ENCODE measurements around the gene ANO9.
"Not testable (repeated sequence)": the region's sequence is repeated elsewhere in the genome, so short reads cannot be mapped to it uniquely, and the experiment has no call there.

Gene ANO9

GRCh38 chr11:403761-404431, 37.9 kb downstream of the ANO9 start:
- no peak for DNase-seq (ENCODE audit: low read depth in 2 of 2)

GRCh38 chr11:403021-403760, 38.6 kb downstream of the ANO9 start:
- DNase-seq (ENCODE audit: low read depth in 2 of 2), result no peak

GRCh38 chr11:401196-401595, 40.6 kb downstream of the ANO9 start:
- not testable (repeated sequence) for DNase-seq (ENCODE audit: low read depth in 2 of 2)

GRCh38 chr11:400241-400689, 41.5 kb downstream of the ANO9 start:
- DNase-seq (ENCODE audit: low read depth in 2 of 2), result no peak

- DNase-seq (ENCODE audit: low read depth in 2 of 2), result no peak
These were observed 42.0 kb downstream of the ANO9 start for GRCh38 chr11:399731-400211.

GRCh38 chr11:398826-399225, 43.0 kb downstream of the ANO9 start:
- DNase-seq (ENCODE audit: low read depth in 2 of 2), result no peak

GRCh38 chr11:396948-397548, 44.8 kb downstream of the ANO9 start:
- no peak for DNase-seq (ENCODE audit: low read depth in 2 of 2)

- no peak for DNase-seq (ENCODE audit: low read depth in 2 of 2)
These were observed 45.3 kb downstream of the ANO9 start for GRCh38 chr11:396511-396947.

GRCh38 chr11:395866-396265, 45.9 kb downstream of the ANO9 start:
- DNase-seq (ENCODE audit: low read depth in 2 of 2), result no peak

GRCh38 chr11:394858-395655, 46.8 kb downstream of the ANO9 start:
- DNase-seq (ENCODE audit: low read depth in 2 of 2), result no peak

GRCh38 chr11:394034-394857, 47.6 kb downstream of the ANO9 start, which contains the start of gene PKP3:
Gene PKP3 (plus strand): TSS chr11:394209. CDS start chr11:394293, 84 bp downstream.
- no peak for DNase-seq (ENCODE audit: low read depth in 2 of 2)

- DNase-seq (ENCODE audit: low read depth in 2 of 2), result no peak
These were observed 48.4 kb downstream of the ANO9 start for GRCh38 chr11:393219-394033.

GRCh38 chr11:392102-392777, 49.6 kb downstream of the ANO9 start:
- no peak for DNase-seq (ENCODE audit: low read depth in 2 of 2)

GRCh38 chr11:391117-392017, 50.4 kb downstream of the ANO9 start:
- no peak for DNase-seq (ENCODE audit: low read depth in 2 of 2)

GRCh38 chr11:390175-390574, 51.6 kb downstream of the ANO9 start:
- DNase-seq (ENCODE audit: low read depth in 2 of 2), result no peak

GRCh38 chr11:389369-389768, 52.4 kb downstream of the ANO9 start:
- DNase-seq (ENCODE audit: low read depth in 2 of 2), result not testable (repeated sequence)

- no peak for DNase-seq (ENCODE audit: low read depth in 2 of 2)
These were observed 54.5 kb downstream of the ANO9 start for GRCh38 chr11:387193-387793.

GRCh38 chr11:386483-386882, 55.3 kb downstream of the ANO9 start:
- DNase-seq (ENCODE audit: low read depth in 2 of 2), result no peak

Data from stimulated activated CD4-positive, alpha-beta T cell treated with anti-CD3 and anti-CD28 coated beads, Interleukin-1b, Interleukin-23, amount 100 ng/mL, for 1 hour (primary cell).